K562 (cell line): ENCODE measurements around the gene DIPK1A.

Experiments
- ASH1L ChIP-seq: fragments of 450-650 bp; IDR thresholded peaks from 2 replicates; pipeline ENCODE4 v1.6.1; 2018; ENCODE audit warnings: borderline replicate concordance, mild to moderate bottlenecking, low read depth; ENCODE audit not compliant: partially characterized antibody
- CBX3 ChIP-seq, 2 experiments: IDR thresholded peaks; 1 replicate in 1 of 2; 2 replicates in 1 of 2; pipeline ENCODE4 v1.6.1; 2012; ENCODE audit warnings: inconsistent platforms in 2 of 2, low read length in 2 of 2, borderline replicate concordance in 1 of 2, control low read depth in 1 of 2
- MEIS2 ChIP-seq: fragments of 450-650 bp; IDR thresholded peaks from 2 replicates; pipeline ENCODE4 v1.6.1; 2014; ENCODE audit warnings: mild to moderate bottlenecking; ENCODE audit not compliant: partially characterized antibody
- NFYB ChIP-seq: IDR thresholded peaks from 2 replicates; pipeline ENCODE4 v1.6.1; 2011; ENCODE audit warnings: mild to moderate bottlenecking, moderate library complexity; ENCODE audit not compliant: insufficient read length; ENCODE audit errors: extremely low read depth
- POLR3A ChIP-seq: IDR thresholded peaks from 2 replicates; pipeline ENCODE4 v1.6.1; 2011; ENCODE audit warnings: borderline replicate concordance, mild to moderate bottlenecking, moderate library complexity; ENCODE audit not compliant: insufficient read length, insufficient read depth; ENCODE audit errors: extremely low read depth
- TARDBP ChIP-seq: fragments of 450-650 bp; IDR thresholded peaks from 2 replicates; pipeline ENCODE4 v1.6.1; 2016
- ZNF217 ChIP-seq: sonication (generic); formaldehyde crosslinking; IDR thresholded peaks from 2 replicates; pipeline ENCODE4 v1.8.0; 2022; ENCODE audit warnings: mild to moderate bottlenecking, missing genetic modification reagents
- TF ChIP-seq, protein P1 (sequence below), 3 experiments: IDR thresholded peaks in 2 of 3; conservative IDR thresholded peaks in 1 of 3; 2 replicates each; pipeline ENCODE4 v1.5.1; 2011 to 2012; ENCODE audit warnings: low read length in 3 of 3, mild to moderate bottlenecking in 3 of 3, control low read depth in 2 of 3, improper control_type of control experiment in 1 of 3, inconsistent platforms in 1 of 3, low read depth in 1 of 3, mixed read lengths in 1 of 3, moderate library complexity in 1 of 3; ENCODE audit not compliant: insufficient read depth in 2 of 3

DNA sequence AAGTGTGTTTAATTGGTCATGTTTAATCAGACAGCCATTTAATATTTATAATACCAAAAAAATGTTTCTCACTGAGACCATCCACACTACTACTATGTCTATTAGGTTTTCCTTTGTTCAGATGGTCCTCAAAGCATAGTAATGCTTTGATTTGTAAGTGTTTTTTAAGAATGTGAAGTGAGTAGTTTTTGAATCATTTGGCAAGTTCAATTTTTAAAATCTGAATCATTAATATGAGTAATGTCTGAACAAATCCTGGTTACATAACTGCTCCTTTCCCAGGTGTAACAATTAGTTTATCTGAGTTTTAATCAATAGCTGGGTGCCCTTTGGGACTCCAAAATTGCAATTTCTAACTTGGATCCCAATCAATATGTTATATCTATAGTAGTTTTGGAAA is 152.9 kb downstream of the DIPK1A start:
- TF ChIP-seq TARDBP (no peak), ZNF217 (no peak), ASH1L (no peak), CBX3 (IDR thresholded peaks at IDR 0.05; ENCODE audit: borderline replicate concordance in 1 of 2, low read length in 2 of 2) (no peak), NFYB (no peak), MEIS2 (no peak), POLR3A (no peak)
- TF ChIP-seq, protein P1, sequence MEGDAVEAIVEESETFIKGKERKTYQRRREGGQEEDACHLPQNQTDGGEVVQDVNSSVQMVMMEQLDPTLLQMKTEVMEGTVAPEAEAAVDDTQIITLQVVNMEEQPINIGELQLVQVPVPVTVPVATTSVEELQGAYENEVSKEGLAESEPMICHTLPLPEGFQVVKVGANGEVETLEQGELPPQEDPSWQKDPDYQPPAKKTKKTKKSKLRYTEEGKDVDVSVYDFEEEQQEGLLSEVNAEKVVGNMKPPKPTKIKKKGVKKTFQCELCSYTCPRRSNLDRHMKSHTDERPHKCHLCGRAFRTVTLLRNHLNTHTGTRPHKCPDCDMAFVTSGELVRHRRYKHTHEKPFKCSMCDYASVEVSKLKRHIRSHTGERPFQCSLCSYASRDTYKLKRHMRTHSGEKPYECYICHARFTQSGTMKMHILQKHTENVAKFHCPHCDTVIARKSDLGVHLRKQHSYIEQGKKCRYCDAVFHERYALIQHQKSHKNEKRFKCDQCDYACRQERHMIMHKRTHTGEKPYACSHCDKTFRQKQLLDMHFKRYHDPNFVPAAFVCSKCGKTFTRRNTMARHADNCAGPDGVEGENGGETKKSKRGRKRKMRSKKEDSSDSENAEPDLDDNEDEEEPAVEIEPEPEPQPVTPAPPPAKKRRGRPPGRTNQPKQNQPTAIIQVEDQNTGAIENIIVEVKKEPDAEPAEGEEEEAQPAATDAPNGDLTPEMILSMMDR (IDR thresholded peaks at IDR 0.05 in 2 of 3, conservative IDR thresholded peaks at IDR 0.05 in 1 of 3; ENCODE audit: insufficient read depth in 2 of 3, low read depth in 1 of 3, low read length in 3 of 3): no peak
